B cell (primary cell): ENCODE measurements around the gene PPL.

Experiments
- EZH2 ChIP-seq: IDR thresholded peaks from 2 replicates; pipeline ENCODE4 v1.6.1; 2012; ENCODE audit warnings: borderline replicate concordance, low read depth, mild to moderate bottlenecking, moderate library complexity, low read length; ENCODE audit not compliant: insufficient read depth, poor library complexity, severe bottlenecking
- TF ChIP-seq, protein P1 (sequence below): fragments of 200-600 bp; IDR thresholded peaks from one replicate; pipeline ENCODE4 v1.8.0; 2022; ENCODE audit warnings: antibody characterized with exemption, mild to moderate bottlenecking

GRCh38 chr16:4866586-4866985 lies 70.4 kb downstream of the PPL start:
- TF ChIP-seq, protein P1, sequence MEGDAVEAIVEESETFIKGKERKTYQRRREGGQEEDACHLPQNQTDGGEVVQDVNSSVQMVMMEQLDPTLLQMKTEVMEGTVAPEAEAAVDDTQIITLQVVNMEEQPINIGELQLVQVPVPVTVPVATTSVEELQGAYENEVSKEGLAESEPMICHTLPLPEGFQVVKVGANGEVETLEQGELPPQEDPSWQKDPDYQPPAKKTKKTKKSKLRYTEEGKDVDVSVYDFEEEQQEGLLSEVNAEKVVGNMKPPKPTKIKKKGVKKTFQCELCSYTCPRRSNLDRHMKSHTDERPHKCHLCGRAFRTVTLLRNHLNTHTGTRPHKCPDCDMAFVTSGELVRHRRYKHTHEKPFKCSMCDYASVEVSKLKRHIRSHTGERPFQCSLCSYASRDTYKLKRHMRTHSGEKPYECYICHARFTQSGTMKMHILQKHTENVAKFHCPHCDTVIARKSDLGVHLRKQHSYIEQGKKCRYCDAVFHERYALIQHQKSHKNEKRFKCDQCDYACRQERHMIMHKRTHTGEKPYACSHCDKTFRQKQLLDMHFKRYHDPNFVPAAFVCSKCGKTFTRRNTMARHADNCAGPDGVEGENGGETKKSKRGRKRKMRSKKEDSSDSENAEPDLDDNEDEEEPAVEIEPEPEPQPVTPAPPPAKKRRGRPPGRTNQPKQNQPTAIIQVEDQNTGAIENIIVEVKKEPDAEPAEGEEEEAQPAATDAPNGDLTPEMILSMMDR: no peak
- TF ChIP-seq EZH2: no peak
